HG03354 (cell line): ENCODE measurements around the gene NPW.
A peak's percentile ranks its signal among the peaks of the same experiment; 100 is the strongest.

Source experiments
- ATAC-seq: cut with Tn5 transposase; IDR thresholded peaks from one replicate; pipeline ENCODE4 v1.9.1; 2021; ENCODE audit warnings: mild to moderate bottlenecking; ENCODE audit not compliant: unreplicated experiment, poor library complexity, severe bottlenecking

The NPW gene

DNA sequence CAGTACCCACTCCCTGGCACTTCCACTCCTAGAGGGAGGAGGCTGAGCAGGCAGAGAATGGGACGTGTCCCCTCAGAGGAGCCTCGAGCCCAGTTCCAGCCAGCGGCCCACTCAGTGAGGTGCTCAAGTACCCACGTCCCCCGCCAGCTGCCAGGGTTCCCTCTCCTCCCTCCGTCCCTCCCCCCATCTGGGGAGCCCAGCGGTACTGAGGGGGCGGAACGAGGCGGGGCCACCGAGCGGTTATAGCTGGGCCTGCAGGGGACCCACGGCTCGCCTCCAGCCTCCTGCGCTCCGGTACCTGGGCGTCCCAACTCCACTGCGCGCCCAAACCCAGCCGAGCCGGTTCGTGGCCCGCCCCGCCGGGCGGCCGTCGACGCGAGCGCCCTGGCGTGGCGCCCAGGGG, at the start of gene NPW:
TSS of gene NPW (plus strand) at position 268 of the 403 bp plus-strand sequence.
- no peak for ATAC-seq

DNA sequence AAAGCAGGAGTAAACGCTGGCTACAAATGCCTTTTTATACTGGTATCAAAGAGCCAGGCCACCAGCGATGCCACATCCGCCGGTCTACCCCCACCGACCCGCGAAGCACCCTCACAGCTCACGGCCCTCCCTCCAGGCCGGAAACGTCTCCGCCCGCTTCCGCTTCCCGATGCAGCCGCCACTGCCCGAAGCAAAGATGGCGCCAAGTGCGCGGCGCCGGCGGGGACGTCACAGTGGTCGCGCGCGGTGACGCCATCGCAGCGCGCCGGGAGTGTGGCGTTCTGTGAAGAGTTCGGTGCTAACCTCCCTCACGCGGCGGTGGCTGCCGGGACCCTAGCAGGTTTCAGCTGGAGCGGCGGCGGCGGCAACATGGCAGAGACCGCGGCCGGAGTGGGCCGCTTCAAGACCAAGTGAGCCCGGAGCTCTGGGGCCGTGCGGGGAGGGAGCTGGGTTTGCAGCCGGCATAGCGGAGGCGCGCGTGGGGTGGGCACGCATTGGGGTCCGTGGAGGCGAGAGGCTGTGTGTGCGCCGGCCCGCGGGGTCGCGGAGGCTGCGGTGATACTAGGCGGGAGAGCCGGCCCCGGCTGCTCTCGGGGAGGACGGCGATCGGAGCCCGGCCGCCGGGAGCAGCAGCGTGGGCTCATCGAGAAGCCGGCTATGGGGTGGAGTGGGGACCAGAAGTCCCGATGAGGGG, 47.6 kb upstream of the NPW start, which contains the start of gene TBL3:
TSS of gene TBL3 (plus strand) at position 258 of the 694 bp plus-strand sequence. CDS start at position 370, 112 bp downstream.
- ATAC-seq, result peak; percentile 82

DNA sequence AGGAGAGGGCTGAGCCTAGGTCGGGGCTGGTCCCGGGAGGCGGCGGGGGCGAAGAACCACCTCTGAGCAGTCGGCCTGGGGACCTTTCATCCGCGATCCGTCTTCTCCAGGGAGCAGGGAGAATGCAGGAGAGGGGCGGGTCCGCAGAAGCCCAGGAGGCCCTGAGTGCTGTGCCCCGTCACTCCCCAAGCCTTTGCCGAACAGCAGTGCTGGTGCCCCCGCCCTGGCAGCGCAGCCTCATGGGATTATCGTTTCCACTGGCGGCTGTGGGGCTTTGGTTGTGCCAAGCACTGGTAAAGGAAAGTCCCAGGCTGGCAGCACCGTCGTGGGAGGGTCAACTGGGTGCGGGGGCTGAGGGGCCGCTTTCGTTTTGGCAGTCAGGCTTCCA, 47.1 kb upstream of the NPW start:
- peak; percentile 17 for ATAC-seq

DNA sequence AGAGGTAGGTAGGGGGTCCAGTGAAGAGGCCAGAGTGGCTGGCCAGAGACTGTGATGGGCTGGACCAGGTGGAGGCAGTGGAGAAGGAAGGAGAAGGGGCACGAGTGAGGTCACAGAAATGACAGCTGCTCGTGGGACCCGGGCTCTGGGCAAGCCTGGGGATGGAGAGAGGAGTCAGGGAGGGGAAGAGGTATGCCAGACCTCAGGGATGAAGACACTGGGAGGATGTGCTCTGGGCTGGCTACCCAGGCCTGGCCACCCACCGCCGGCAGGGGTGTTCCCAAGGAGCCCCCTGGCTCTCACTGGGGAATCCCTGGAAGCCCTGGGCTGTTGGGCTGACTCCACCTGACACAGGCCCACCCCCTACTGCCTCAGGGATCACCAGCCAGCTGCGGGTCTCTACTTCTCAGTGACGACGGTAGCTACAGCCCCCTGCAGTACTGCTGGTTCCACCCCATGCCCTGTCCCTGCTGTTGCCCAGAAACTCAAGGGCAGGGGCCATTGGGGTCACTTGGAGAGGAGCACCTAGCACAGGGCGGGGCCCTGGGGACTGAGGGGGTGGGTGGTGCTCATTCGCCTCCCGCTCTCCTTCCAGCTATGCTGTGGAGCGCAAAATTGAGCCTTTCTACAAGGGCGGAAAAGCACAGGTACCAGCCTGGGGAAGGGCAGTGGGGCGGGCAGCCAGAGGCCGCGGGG, 46.0 kb upstream of the NPW start:
- ATAC-seq, result no peak

DNA sequence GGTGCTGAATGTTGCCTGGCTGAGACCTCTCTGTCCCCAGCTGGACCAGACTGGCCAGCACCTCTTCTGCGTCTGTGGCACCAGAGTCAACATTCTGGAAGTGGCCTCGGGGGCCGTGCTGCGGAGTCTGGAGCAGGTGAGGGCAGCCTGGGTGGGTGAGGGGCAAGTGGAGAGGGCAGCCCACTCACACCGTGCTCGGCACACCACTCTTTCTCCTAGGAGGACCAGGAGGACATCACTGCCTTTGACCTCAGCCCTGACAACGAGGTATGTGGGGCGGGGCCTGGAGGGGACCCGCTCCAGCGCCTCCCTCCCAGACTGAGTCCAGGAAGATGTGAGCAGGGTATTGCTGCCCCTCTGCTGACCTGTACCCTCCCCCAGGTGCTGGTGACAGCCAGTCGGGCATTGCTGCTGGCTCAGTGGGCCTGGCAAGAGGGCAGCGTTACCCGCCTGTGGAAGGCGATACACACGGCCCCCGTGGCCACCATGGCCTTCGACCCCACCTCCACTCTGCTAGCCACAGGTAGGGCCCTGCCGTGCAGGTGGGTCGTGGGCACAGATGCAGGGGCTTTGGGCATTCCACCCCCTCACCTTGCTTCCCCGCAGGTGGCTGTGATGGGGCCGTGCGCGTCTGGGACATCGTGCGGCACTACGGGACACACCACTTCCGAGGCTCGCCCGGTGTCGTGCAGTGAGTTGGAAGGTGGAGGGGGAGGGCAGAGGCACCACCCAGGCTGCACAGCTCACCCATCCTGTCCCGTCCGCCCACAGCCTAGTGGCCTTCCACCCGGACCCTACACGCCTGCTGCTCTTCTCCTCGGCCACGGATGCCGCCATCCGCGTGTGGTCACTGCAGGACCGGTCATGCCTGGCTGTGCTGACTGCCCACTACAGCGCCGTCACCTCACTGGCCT, 45.2 kb upstream of the NPW start:
- no peak for ATAC-seq

DNA sequence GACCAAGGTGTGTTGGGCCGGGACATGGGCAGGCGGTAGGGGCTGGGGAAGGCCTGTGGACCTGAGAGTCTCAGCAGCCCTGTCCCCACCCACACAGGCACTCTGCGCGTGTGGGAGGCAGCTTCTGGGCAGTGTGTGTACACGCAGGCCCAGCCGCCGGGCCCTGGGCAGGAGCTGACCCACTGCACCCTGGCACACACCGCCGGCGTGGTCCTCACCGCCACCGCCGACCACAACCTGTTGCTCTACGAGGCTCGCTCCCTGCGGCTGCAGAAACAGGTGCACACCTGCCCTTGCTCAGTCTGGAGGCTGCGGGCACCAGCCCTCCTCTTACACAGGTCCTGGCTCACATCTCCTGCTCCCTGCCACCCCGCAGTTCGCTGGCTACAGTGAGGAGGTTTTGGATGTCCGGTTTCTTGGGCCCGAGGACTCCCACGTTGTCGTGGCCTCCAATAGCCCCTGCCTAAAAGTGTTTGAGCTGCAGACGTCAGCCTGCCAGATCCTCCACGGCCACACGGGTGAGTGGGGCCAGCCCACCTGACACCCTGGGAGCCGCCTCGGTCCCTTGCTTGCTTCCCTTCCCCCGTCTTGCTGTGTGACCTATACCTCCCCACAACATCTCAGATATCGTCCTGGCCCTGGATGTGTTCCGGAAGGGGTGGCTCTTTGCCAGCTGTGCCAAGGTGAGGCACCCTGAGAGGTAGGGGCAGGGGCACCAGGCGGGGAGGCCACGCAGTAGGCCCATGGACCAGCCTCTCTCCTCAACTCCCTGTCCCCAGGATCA, 44.0 kb upstream of the NPW start:
- no peak for ATAC-seq

DNA sequence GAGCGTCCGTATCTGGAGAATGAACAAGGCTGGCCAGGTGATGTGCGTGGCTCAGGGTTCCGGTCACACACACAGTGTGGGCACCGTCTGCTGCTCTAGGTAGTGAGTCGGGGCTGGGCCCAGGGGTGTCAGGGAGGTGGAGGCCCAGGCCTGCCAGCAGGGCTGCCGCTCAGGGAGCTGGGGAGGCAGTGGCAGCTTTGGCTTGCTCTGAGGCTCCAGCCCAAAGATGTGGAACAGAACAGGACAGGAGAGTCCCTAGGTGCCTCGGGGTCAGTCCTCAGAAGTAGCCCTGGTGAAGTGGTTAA, 43.4 kb upstream of the NPW start:
- no peak for ATAC-seq

DNA sequence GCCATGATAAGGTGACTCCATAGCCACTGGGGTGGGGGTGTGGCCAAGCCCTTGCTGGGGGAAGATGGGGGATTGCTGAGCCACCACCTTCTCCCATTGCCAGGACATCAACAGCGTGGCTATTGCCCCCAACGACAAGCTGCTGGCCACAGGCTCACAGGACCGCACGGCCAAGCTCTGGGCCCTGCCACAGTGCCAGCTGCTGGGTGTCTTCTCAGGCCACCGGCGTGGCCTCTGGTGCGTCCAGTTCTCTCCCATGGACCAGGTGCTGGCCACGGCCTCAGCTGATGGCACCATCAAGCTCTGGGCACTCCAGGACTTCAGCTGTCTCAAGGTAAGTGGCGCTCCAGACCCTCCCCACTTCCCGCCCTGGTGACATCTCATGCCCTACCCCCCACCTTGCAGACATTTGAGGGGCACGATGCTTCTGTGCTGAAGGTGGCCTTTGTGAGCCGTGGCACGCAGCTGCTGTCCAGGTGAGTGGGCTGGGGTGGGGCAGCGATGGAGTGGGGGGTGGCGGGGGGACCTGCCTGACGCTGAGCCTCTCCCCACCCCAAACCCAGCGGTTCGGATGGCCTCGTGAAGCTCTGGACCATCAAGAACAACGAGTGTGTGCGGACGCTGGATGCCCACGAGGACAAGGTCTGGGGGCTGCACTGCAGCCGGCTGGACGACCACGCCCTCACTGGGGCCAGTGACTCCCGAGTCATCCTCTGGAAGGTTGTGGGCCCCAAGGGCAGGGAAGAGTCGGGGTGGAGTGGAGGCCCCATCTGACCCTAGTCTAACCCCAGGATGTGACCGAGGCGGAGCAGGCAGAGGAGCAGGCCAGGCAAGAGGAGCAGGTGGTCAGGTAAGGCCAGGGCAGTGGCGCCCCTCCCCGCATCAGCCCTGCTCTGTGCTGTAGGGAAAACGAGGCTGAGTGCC, 42.4 kb upstream of the NPW start:
- ATAC-seq, result no peak

DNA sequence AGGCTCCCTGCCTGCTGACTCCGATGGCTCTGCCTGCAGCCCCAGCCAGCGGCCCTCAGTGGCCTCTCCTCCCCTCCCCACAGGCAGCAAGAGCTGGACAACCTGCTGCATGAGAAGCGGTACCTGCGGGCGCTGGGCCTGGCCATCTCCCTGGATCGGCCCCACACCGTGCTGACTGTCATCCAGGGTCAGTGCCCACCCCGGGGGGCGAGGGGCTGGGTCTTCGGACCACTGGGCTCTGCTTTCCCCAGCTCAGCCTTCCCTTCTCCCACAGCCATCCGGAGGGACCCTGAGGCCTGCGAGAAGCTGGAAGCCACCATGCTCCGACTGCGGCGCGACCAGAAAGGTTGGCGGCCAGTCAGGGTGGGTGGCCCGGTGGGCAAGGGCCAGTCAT, 41.7 kb upstream of the NPW start:
- no peak for ATAC-seq

DNA sequence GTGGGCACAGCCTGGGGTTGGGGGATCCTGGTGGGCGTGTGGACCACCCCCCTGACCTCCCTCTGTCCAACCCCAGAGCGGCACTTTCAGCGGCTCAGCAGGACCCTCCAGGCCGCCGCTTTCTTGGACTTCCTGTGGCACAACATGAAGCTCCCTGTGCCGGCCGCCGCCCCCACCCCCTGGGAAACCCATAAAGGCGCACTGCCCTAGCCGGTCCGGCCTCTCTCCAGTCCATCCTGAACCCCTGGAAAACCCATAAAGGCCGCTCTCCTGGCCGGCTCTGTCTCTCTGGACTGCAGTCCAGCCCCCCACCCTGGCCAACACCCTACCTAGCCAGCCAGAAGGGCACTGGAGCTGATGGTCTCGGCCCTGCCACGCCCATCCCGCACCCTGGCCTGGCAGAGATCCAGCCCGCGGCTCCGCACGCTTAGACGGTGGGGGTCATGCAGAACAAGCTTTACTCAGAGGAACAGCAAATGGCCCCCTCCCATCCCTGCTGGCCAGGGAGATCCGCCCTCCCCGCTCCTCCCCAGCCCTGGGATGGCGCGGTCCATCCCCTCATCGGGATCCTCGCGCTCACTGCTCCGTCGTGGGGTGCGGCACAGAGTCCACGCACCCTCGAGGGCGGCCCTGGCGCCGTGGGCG, 41.0 kb upstream of the NPW start:
- no peak for ATAC-seq

DNA sequence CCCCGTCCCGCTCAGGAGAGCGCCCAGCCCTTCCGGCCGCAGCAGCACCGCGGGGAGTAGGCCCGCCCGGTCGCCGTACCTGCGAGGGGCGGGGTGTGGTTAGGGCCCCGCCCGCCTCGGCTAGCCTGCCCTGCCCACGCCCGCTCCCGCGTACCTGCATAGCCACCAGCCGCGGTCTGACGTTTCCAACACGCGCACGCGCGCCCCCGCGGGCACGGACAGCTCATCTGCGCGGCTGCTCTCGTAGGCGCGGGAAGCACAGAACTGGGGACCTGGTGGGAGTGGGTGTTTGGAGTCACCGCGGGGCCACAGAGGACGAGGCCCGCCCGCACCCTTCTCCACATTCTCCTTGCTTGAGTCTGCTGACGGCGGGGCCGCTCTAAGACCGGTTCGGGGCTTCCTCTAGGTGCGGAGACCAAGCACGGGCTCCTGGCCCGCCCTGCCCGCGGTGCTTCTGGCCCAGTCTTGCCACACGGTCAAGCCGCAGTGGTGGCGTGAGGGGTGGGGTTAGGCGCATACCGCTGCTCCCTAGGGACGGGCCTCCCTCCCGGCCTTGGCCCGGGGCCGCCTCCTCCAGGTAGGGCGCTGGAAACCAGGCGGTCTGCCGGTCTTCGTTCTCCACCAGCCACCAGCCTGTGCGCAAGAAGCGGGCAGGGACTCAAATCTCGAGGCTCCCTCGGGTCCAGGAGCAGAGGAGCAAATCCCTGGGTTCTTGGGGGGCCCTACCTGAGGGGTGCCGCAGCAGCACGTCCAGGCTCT, 40.1 kb upstream of the NPW start:
- no peak for ATAC-seq

DNA sequence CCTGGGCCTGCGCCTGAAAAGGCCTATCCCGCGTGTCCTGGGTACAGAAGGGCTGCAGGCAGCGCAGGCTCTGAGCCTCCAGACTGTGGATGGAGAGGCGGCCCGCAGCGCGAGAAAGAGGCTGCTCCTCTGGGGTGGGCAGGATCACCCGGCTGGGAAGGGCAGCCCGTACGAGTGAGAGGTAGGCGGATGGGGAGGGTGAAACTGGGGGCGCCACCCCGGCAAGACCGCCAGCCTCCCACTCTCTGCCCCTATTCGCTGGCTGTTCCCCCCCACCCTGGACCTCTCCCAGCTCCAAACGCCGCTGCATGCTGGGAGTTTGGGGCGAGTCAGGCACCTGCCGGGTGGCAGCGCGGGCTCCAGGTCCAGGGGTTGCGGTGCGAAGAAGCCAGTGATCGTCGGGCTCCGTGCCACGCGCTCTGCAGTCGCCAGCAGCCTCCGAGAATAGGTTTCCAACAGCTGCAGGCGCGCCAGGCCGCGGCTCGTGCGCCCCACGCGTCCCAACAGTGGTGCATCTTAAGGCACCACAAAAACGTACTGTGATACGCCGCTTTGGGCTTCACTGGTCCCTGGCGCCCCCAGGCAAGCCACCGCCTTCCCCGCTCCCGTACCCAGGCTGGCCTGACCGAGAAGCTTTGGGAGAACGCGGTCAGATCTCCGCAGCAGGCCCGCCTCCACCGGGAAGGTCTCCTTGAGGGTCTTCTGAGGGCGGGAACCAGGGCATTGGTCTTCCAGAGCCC, 39.4 kb upstream of the NPW start:
- ATAC-seq, result no peak

DNA sequence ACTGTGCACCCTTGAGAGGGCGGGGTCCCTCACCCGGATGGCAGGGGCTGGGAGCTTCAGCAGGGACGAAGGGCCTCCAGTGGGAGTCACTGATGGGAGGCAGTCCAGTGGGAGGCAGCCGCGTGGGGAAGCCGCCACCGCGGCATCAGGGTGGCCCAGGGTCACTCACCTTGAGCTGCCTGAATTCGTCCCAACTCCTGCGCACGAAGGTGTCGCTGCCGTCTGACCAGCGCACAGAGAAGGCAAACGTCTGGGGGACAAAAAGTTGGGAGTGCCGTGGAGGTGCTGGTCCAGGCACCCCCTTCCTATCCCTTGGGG, 38.9 kb upstream of the NPW start:
- no peak for ATAC-seq

DNA sequence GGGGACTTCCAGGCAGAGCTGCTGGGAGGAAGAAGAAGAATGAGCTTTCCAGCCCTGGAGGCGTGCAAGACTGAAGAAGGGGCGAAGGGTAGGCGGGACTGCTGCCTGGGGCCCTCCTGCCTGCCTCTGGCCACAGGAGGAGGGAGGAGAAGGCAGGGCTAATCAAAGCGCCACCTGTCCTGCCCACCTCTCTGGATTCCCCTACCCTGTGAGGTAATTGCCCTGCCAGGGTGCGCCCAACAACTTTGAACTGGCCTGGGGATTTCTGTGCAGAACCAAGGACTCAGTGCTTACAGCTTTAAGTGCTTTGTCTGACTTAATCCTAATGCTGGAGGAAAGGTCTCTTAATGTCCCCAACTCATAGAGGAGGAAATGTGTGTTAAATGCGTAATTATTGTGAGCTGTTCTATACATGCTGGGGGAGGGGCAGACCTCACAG, 38.2 kb upstream of the NPW start, which contains the start of gene NOXO1:
TSS of gene NOXO1 (minus strand) at position 72 of the 439 bp plus-strand sequence. CDS start 290 bp downstream, outside the sequence.
- no peak for ATAC-seq

DNA sequence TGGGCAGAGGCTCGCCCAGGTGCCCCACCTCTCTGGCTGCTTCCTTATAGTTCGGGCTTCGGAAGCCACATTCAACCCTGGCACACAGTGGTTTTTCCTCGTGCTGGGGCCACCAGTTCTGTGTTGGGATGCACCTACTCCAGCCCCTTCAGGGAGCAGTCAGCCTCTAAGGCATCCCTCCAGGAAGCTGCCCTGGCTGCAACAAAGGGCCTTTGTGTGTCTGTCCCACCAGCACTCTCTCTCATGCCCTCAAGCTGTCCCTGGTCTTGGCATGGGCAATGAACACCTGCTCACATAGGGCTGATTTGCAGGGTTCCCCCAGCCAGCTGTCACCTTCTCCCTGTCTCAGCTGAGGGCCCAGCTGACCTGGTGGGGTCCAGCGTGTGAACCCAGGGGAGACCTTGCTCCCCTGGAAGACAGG, 37.6 kb upstream of the NPW start:
- no peak for ATAC-seq

DNA sequence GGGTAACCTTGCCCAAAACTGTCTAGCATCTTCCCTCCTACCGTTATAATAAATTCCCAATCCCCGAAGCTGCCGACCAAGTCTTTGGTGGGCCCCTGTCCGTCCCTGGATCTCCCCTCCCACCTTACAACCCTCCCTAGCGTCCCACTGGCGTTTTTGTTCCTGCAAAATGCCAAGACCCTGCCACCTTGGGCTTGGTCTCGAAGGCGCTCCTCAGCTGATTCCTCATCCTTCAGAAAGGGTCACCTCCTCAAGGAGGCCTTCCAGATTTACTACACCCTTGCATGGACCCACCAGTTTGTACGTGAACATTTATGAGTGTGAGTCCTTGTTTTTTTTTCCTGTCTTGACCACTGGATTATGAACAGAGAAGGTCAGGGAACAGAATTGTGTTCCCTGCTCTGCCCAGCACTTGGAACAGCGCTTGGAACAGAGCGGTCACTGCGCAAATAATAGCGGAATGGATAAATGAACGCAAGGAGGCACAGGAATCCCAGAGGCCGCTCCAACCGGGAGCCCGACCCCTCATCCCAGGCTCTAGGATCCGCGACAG, 36.5 kb upstream of the NPW start:
- no peak for ATAC-seq
